SH-SY5Y (cell line): ENCODE measurements around the gene OR4P4.

Experiments used
- GATA2 ChIP-seq: IDR thresholded peaks from 2 replicates; pipeline ENCODE4 v1.6.1; 2011; ENCODE audit warnings: mild to moderate bottlenecking, low read depth, low read length
- GATA3 ChIP-seq: IDR thresholded peaks from 2 replicates; pipeline ENCODE4 v1.6.1; 2011; ENCODE audit warnings: low read depth, mild to moderate bottlenecking, low read length, moderate library complexity

The OR4P4 gene

DNA sequence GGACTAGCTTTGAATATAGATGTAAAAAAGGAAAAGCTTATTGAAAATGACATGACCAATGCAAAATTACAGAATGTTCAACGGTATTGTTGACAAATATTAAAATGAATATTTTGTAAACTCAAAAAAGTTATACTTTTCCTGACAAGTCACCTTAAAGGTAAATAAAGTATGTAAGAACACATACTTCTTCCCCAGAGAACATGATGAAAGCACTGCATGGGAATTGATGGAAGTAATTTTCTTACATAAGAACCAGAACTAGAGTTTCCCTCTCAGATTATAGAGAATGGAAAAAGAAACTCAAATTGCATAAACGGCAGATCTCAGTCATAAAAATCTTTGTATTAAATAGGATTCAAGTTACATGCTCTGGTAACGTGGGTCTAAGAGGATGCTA lies at the start of gene OR4P4:
OR4P4 (plus strand) TSS at position 301 of the 400 bp plus-strand sequence.
- no peak for TF ChIP-seq GATA2
- TF ChIP-seq GATA3: no peak

DNA sequence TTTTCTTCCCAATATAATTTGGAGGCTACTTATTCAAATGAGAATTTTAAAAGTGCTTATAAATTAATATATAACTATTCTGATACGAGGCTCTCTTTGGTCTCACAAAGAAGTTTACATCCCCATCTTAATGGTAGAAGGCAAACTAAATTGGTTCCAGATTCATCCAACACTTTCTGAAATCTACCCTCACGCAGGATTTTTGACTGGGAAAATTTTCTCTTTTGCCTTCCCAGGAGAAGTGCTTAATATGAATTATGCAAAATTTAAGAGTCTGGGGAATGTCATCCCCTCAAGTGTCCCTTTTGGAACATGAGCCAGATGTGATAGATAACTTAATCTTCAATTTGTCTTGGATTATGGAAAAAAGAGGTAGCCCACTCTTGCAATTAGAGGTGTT lies 27.4 kb upstream of the OR4P4 start, which contains the start of gene OR4C11:
OR4C11 (minus strand) TSS at position 101 of the 400 bp plus-strand sequence. CDS start 3,272 bp downstream, outside the sequence.
- no peak for TF ChIP-seq GATA2
- TF ChIP-seq GATA3: no peak

DNA sequence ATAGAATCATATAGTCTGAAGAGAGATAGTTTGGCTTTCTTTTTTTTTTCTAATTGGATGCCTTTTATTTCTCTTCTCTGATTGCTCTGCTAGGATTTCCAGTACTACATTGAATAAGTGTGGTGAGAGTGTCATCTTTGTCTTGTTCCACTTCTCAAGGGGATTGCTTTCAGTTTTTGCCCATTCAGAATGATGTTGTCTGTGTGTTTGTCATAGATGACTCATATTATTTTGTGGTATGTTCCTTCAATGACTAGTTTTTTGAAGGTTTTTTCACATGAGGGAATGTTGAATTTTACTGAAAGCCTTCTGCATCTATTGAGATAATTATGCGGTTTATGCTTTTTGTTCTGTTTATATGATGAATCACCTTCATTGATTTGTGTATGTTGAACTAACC lies 10.4 kb upstream of the OR4P4 start:
- no peak for TF ChIP-seq GATA2
- TF ChIP-seq GATA3: no peak

DNA sequence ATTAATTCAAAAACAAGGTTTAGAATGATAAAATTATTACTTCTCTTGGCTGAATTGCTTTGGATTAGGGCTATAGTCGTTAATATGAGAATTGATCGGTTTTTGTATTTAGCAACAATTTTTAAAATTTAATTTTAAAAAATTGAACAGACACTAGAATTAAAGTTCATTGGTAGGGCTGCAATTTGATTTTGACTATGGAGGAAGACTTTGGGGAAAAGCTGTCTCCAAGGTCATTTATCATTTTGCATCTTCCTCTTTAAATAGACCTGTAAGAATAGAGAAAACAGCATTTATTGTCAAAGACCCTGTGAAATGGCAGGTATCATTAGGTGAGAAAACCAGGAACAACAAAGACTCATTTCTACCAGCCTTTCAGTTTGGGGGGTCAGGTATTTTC lies 13.1 kb downstream of the OR4P4 start, which contains the start of gene OR4S2:
OR4S2 (plus strand) TSS at position 301 of the 400 bp plus-strand sequence. CDS start 2,577 bp downstream, outside the sequence.
- no peak for TF ChIP-seq GATA2
- no peak for TF ChIP-seq GATA3

DNA sequence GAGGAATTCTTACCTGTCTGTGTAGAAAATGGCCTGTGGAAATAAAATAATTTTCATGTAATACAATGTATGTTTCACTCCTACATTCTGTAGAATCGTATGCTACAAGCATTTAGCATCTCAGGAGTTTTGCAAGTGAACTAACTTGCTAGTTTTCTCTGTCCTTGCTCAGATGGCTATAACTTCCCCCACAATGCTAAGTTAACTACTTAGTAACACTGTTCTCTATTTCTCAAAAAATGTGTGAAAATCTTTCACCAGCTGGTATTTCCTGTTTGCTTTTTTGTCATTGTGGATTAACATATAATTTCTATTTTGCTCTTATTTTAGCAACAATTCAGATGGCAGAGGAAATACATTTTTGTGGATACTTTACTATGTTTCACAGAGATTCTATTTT lies 17.6 kb downstream of the OR4P4 start:
- TF ChIP-seq GATA3 (no peak), GATA2 (no peak)

DNA sequence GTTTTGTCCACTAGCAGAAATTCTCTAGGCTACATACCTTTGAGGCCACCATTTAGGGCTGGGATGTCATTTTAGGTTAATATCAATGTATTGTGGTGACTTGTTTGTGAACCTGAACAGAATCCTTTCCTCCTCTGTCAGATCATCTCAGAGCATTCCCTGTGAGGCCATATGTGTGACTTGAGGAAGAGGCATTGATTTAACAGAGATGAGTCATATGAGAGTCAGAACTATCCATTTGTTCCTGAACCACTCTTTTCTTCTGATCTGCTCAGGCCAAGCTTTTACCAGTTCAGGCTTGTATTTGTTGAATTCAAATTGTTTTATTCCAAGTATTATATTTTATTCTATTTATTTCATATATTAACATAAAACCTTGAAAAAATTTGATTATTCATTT lies 20.2 kb downstream of the OR4P4 start:
- TF ChIP-seq GATA3: no peak
- TF ChIP-seq GATA2: no peak

DNA sequence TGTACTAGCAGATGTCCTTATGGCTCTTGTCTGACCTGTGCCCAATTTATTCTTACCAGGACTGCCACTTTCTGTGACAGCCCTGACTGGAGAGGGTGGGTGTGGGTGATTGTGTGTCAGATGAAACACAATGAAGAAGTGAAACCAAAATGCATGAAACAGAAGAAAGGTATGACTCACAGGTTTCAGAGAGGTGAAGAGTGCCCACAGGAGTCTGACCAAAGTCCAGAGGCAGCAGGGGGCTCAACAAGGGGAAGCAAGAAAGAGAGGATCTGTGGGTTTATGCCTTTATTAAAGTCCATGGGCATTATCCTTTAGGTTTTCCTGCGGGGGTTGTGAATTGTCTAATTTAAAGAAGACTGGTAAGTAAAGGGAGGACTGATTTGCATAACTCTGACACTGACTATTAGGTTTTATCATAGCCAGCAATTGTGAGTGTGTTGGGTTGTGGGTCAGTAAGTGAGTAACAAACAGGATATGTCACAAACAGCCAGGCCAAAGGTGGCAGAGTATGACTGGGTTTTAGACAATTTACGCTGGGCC lies 23.2 kb downstream of the OR4P4 start:
- TF ChIP-seq GATA2: no peak
- no peak for TF ChIP-seq GATA3

DNA sequence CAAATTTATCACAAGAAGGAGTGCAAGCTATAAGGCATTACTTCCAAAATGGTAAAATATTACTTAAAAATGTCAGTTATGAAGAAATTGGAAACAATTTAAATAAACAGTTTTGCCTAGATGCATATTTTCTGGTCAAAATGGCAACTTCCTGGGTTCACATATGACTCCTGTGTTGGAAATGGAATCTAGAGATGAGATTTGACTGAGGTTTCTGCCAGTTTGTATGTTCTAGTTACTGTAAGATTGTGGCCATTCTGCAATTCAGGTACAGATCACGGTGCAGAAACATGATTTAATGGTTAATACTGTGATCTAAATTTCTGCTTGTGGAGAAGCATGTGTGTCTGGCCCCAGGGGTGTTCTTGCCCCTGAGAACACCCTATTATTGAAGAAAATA lies 23.7 kb downstream of the OR4P4 start:
- TF ChIP-seq GATA2: no peak
- no peak for TF ChIP-seq GATA3

DNA sequence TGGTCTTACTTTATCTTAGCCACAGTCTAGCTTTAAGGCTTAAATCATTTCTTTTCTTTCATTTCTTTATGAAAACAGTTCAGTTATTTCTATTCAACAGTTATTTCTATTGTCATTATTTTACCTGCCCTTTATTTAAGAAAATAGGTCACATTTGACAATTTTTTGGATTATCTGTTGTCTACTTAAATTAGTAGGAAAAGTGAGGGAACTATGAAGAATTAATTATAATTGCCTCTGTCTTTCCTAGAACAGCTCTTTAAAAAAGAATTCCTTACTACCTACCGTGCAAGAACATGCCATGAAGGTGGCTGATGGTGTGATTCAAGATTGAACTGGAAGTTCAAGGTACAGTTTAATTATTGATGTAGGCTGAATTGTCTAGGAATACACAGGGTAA lies 27.0 kb downstream of the OR4P4 start, which contains the start of gene OR4C6:
OR4C6 (plus strand) TSS at position 301 of the 400 bp plus-strand sequence. CDS start 2,966 bp downstream, outside the sequence.
- TF ChIP-seq GATA2 (no peak), GATA3 (no peak)

DNA sequence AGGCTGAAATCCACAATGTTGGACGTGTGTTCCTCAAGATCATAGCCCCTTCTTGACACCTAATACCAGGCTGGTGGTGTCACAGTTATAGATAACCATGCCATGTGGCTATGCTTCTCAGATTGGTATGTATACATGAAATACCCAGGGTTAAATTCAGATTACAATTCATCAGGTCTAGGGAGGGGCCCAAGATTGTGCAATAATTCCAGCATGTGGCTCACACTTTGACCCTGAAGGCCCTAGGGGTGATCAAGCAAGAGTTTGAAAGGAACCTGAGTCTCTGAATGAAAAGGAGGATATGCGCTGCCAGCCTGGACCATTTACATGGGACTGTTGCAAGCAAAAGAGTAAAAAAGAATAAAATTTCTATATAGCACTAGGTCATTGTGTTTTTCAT lies 34.5 kb downstream of the OR4P4 start:
- TF ChIP-seq GATA2: no peak
- TF ChIP-seq GATA3: no peak

DNA sequence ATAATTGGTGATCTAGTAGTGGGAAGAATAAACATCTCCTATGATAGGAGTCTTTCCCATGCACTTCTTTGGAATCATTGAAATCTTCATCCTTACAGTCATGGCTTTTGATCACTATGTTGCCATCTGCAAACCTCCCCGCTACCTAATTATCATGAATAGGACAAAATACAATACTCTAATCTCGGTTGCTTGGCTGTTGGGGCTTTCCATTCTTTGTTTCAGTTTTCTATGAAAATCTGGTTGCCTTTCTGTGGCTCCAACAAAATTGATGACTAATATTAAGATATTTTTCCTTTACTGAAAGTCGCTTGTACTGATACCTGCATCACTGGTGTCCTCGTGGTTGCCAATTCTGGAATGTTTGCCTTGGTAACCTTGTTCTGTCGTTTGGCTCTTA lies 38.9 kb downstream of the OR4P4 start:
- TF ChIP-seq GATA3: no peak
- TF ChIP-seq GATA2: no peak
